GM12891 (cell line): Measurements from ENCODE around the gene GLDC.
A peak's percentile ranks its signal among the peaks of the same experiment; 100 is the strongest.

Experiments
- DNase-seq: peaks from one replicate; pipeline ENCODE4 v3.0.0; 2011; ENCODE audit warnings: low spot score; ENCODE audit not compliant: insufficient read length
- FAIRE-seq: peaks from 2 replicates; lab custom pipeline; 2011; peaks lifted over from hg19 to GRCh38; lab: Jason Lieb, UNC
- PAX5 ChIP-seq: IDR thresholded peaks from 2 replicates; pipeline ENCODE4 v1.6.1; 2011; ENCODE audit warnings: low read length, moderate library complexity, mild to moderate bottlenecking; ENCODE audit not compliant: insufficient read depth, severe bottlenecking
- POLR2A ChIP-seq: IDR thresholded peaks from 2 replicates; pipeline ENCODE4 v1.6.1; 2011; ENCODE audit warnings: low read depth, low read length, control low read depth
- POLR2AphosphoS5 ChIP-seq: IDR thresholded peaks from 2 replicates; pipeline ENCODE4 v1.6.1; 2011; ENCODE audit warnings: low read depth, low read length, control low read depth
- POU2F2 ChIP-seq: IDR thresholded peaks from 2 replicates; pipeline ENCODE4 v1.6.1; 2011; ENCODE audit warnings: low read depth, mild to moderate bottlenecking, control low read depth, low read length, moderate library complexity
- SPI1 ChIP-seq: IDR thresholded peaks from 2 replicates; pipeline ENCODE4 v1.6.1; 2011; ENCODE audit warnings: low read depth, low read length, control low read depth
- TAF1 ChIP-seq: IDR thresholded peaks from 2 replicates; pipeline ENCODE4 v1.6.1; 2011; ENCODE audit warnings: low read depth, low read length, control low read depth

Gene GLDC

DNA sequence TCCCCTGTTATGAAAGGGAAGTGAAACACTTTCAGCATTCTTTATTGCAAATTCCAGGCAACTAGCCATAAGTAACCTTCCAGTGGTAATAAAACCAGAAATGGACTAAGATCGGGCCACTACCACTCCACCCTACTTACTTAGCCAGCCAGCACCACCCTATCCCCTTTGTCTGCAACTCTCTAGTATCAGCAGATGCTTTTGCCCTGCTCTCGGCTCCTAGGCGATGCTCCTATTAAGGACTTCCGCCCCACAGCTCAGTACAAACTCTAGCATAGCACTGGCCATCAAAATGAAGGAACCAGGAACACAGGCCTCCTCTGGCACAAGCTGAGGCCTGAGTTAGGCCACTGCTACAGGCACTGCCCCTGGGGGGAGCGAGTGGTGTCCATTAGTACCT is 81.2 kb downstream of the GLDC start:
- FAIRE-seq = no peak
- DNase-seq = no peak

DNA sequence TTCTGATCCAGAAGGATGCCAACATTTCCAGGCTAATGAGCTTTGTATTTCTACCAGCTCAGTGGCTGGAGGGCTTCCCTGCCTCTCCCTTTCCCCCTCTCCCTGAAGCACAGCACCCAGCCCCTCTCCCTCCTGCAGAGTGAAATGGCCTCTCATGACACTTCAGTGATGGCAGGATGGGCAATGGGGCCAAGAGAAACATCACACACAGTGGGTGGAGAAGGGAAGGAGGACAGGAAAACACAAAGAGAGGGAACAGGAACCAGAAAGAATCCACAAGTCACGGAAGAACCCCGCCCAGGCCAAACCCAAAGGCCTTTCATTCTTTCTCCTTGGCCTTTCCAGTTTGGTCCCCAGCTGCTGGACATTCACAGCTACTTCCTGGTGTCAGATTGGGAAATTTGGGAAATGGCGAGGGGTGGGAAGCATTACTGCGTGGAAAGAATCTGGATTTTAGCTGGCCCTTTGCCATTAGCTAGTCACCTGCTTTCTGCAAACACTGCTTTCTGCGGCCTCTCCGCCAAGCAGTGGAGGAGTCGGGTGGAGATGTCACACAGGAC is 82.6 kb downstream of the GLDC start:
- TF ChIP-seq POU2F2 (no peak), SPI1 (no peak), POLR2A (no peak), POLR2AphosphoS5 (no peak), PAX5 (no peak), TAF1 (no peak)
- FAIRE-seq = no peak
- no peak for DNase-seq

More for the DNA sequence above, 81.2 kb downstream of the GLDC start:
- TF ChIP-seq SPI1 (peak; percentile 18; the same call in 1 of the 2 replicates), TAF1 (no peak)

DNA sequence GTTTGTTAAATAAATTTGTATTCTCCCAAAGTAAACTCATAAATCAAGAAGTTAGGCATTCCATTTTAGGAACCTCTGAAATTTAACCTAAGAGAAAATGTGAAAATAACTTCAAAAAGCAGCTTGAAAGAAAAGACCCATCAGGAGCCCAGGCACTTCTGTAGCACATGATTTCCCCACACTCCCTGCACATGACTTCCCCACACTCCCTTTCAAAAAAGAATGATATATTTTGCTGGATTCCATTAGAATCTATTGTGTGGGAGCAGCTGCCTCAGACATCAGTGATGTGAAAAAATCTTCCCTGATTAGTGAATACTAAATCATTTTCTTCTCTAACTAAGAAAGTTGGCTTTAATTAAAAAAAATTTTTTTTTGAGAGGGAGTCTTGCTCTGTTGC is 83.3 kb downstream of the GLDC start:
- no peak for FAIRE-seq
- no peak for DNase-seq
- TF ChIP-seq POU2F2 (no peak), POLR2AphosphoS5 (no peak), TAF1 (no peak), SPI1 (no peak), PAX5 (no peak), POLR2A (no peak)

DNA sequence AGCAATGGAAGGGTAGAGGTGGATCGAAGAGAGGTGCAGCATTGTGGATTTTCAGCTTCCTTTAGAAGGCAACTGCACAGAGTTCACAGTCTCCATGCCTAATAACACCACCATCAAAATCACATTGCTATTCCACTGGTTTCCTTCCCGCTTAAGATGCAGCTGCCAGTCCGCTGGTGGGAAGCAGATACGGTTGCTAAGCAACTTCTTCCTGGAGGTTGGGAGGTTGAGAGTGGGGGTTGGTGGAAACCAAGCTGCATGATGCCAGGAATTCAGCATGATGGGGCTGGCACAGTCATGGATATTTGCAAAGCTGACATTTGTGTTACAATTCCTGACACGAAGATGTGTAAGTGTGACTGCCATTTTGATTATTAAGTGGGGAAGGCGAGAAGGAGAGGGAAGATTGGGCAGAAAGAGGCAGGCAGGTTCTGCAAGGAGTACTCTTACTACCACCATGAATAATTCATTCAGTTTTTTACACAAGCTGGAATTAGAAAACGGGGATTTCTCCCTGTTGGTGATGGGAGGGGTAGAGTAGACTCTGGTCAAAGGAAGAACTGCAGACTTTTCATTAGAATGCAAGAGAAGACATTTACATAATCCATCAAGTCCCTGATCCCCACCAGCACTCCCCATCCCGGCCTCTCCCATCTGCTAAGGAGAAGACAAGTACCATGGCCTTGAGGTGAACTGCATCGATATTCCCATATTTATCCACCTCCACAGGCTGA is 87.5 kb downstream of the GLDC start:
- FAIRE-seq (no peak), DNase-seq (no peak)
- TF ChIP-seq POLR2A (no peak), TAF1 (no peak), POLR2AphosphoS5 (no peak), SPI1 (no peak), PAX5 (no peak), POU2F2 (no peak)

DNA sequence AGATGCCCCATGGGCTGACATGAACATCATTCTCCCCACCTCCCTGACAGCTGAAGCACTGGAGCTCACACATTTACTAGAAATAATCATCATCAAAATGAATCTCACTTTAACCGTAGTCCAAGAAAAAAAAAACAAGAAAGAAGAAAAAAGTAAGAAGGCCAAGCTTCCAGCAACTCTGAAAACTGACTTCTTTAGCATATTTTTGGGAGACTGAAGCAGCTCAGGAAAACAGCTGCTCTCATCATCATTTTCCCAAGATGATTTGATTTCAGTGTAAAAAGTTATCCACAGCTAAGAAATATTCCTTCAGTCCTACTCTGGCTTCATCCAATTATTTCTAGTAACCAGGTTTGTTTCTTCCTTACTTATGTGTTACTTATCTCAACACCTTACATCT is 91.7 kb downstream of the GLDC start:
- no peak for TF ChIP-seq POLR2A
- DNase-seq (no peak), FAIRE-seq (no peak)

DNA sequence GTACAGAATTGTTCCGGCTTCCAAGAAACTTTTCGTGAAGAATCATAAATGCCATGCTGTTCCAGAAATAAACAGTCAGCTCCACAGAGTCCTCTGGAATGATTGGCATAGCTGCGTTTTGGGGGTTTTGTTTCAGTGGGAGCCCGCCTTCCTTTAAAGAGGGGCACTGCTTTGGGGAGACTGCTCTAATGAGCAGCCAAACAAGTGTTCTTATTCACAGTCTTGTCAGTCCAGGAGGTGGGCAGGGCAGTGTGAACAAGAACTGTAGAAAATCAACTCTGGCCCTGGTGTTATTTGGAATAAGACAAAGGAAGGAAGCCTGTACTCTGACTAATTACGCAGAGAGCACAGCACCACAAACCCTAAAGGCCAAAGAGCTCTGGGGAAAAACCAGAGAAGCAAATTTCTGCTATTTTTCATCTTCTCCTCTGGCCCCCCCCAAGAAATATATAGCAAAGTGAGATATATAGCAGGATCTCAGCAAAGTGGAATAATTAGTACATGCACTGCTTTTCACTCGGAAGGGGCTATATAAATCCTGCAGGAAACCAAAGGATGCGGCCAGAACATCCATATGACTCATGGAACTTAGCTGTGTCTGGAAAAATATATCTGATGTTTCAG is 92.9 kb downstream of the GLDC start:
- no peak for TF ChIP-seq POLR2AphosphoS5
- no peak for TF ChIP-seq POU2F2
- TF ChIP-seq PAX5 = no peak
- TF ChIP-seq SPI1 = no peak
- TF ChIP-seq TAF1 = no peak
- TF ChIP-seq POLR2A = no peak
- FAIRE-seq (no peak), DNase-seq (no peak)

DNA sequence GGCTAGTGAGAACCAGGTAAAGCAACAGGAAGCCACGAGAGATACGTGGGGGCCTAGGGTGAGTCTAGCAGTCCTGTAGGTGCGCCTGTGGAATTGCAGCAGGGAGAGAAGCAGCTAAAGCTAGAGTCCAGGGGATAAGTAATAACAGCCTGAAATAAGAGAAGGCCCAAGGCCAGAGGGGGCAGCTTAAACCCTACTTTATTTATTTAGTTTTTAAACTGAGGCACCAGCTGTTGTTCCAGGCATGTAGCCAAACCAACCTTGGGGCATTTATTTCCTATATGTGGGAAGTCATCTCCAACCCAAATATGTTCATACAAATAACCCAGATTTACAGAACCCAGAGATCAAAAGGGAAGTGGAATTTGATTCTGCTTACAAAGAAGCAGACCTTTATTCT is 93.5 kb downstream of the GLDC start:
- FAIRE-seq = no peak

DNA sequence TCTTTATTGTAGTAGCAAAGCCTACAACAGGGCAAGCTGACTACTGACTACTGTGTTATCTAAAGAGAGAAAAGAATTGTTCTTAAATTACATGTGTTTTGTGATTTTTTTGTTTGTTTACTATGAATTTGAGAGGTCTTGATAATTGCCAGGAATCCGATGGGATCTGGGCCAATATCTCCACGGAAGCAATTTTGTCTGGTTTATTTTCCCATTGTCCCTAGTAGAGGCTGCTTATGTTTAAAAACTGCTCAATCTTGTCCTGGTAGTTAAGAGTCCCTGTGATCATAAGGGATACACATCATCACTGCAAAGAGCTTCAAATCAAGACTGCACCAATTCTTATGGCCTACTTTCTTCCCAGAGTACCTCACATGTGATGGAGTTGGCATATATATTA is 94.4 kb downstream of the GLDC start:
- DNase-seq (no peak), FAIRE-seq (no peak)
- TF ChIP-seq POLR2AphosphoS5 (no peak), POLR2A (no peak), POU2F2 (no peak), TAF1 (no peak), PAX5 (no peak), SPI1 (no peak)

More for the DNA sequence above, 93.5 kb downstream of the GLDC start:
- TF ChIP-seq POLR2A (no peak), POLR2AphosphoS5 (no peak), PAX5 (no peak), SPI1 (no peak), POU2F2 (no peak)
- DNase-seq = no peak

DNA sequence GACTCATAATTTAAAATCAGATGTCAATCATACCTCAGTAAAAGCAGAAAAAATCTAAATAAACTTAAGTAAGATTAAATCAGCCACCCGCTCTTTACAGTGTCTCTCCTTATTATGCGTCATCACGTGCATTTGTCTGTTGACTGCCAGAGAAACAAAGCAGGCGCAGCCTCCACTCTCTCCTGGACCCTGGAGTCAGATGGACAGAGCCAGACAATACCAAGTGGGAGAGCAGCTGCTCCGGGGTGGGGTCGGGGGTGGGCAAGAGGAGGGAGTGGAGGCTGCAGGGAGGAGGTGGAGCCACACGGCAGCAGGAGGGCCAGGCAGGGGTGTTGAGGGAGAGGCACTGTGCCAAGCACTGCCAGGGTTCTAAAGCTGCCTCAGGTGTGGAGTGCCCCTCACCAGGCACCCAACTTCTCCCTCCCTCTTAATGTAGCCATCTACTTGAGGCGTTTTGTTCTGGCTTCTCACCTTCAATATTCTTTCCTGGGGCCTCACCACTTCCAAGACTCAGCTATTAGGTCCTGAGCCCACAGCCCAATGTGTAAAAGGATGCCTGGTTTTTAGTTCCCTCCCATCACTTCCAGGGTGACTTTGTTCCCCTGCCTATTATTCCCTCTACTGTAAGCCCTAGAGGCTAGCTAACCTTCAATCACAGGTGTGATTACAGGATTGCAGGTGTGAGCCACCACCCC is 96.3 kb downstream of the GLDC start:
- no peak for TF ChIP-seq SPI1
- no peak for TF ChIP-seq POLR2A
- no peak for TF ChIP-seq PAX5
- no peak for TF ChIP-seq TAF1
- no peak for TF ChIP-seq POLR2AphosphoS5
- no peak for TF ChIP-seq POU2F2
- DNase-seq = no peak
- no peak for FAIRE-seq
